Sigmoid colon (tissue), 7 donors: ENCODE data around the gene DHRS7. TPM values are rescaled to one million over a fixed set of nuclear protein-coding genes. Genes with fewer than 3 reads are reported as not detected.

Experiments used
- DNase-seq: peaks from one replicate; pipeline ENCODE4 v3.0.0-alpha.2; 2019
- H3K27ac ChIP-seq, 4 donors: fragments of 200-600 bp; sonication (generic); one replicate each; pipeline ENCODE4 v1.5.1; 2016 to 2019; ENCODE audit warnings: mild to moderate bottlenecking in 1 of 4
- H3K27me3 ChIP-seq, 3 donors: fragments of 200-600 bp; sonication (generic); one replicate each; pipeline ENCODE4 v1.5.1; 2019; ENCODE audit warnings: mild to moderate bottlenecking in 1 of 3
- H3K36me3 ChIP-seq, 4 donors: fragments of 200-600 bp; sonication (generic); one replicate each; pipeline ENCODE4 v1.5.1; 2016 to 2019
- H3K4me1 ChIP-seq, 4 donors: fragments of 200-600 bp; sonication (generic); one replicate each; pipeline ENCODE4 v1.5.1; 2017 to 2019
- H3K4me3 ChIP-seq, 4 donors: fragments of 200-600 bp; sonication (generic); one replicate each; pipeline ENCODE4 v1.5.1; 2017 to 2019; ENCODE audit warnings: mild to moderate bottlenecking in 2 of 4, moderate library complexity in 1 of 4
- H3K9me3 ChIP-seq, 4 donors: fragments of 200-600 bp in 3 of 4; sonication (generic) in 3 of 4; one replicate each; pipeline versions ENCODE4 v1.5.1 to v1.6.1; 2013 to 2019
- EP300 ChIP-seq, 4 donors: sonication (generic); formaldehyde crosslinking; IDR thresholded peaks; one replicate each; pipeline ENCODE4 v1.6.1; 2017; ENCODE audit warnings: antibody characterized with exemption in 4 of 4
- POLR2A ChIP-seq, 2 donors: fragments of 450-650 bp; IDR thresholded peaks; one replicate each; pipeline ENCODE4 v1.6.1; 2016; ENCODE audit warnings: antibody characterized with exemption in 2 of 2, mild to moderate bottlenecking in 2 of 2, moderate library complexity in 2 of 2
- POLR2AphosphoS5 ChIP-seq, 4 donors: sonication (generic); formaldehyde crosslinking; IDR thresholded peaks; one replicate each; pipeline ENCODE4 v1.6.1; 2017; ENCODE audit warnings: antibody characterized with exemption in 4 of 4
- WGBS, 2 donors: extraction: QIAGEN DNeasy Blood & Tissue Kit; methylation state at CpG; one replicate each; pipeline ENCODE4 v1.1.7; 2013; 5-methylcytosine and 5-hydroxymethylcytosine counted together
- intact Hi-C: fragments of 100-400 bp; cut with DNase I; formaldehyde crosslinking; loops from one replicate; pipeline ENCODE4 v1.15.1; 2023
- polyA plus RNA-seq, 3 donors: library from polyadenylated mRNA; stranded (reverse); fragments of 200-250 nt; gene quantifications; one replicate each; pipeline ENCODE4 v1.2.3, GENCODE V29; 2013
- total RNA-seq, 4 donors: library from RNA; depleted of rRNA; stranded (reverse); fragments of >200 nt; gene quantifications; one replicate each; pipeline ENCODE4 v1.1.0, GENCODE V29; 2016
- TF ChIP-seq, protein P1 (sequence below), 4 experiments: fragments of 450-650 bp in 3 of 4; fragments of 200-600 bp in 1 of 4; IDR thresholded peaks; one replicate each; pipeline ENCODE4 v1.5.1; 2016 to 2019; ENCODE audit warnings: antibody characterized with exemption in 4 of 4, mild to moderate bottlenecking in 3 of 4, moderate library complexity in 2 of 4
- donor health status: healthy with polysubstance abuse.
- donor health status: Bipolar disorder and iron deficiency.
- donor health status: healthy.

The DHRS7 gene
- total and polyA plus RNA-seq, 7 donors = 18.0 to 70.9 (median 49.2) TPM

DNA sequence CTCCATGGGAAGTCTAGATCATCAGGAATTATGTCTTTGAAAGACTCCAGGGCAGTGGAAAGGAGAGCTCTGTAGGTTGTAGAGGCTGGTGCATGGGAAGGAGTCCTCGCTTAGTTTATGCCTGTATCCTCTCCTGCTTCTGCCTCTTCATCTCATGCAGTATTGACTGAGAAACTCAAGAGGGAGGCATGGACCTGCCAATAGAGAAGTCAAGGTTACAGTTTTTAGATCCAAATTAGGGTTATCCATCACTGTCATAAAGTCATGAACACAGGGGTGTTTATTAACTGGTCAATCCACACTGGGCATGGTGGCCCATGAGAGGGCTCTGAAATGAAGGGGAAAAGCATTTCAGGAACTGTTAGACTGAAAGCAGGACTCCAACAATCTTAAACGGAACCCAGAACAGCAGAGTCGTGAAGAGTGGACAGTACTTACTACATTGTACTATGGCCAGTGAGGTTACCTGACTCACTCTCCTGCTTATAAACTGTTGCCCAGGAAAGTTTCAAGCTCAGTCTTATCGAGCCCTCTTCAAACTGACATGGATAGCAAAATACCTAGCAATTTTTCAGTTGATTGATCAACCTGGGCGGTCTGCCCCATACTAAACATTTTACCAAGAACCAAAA, 30.1 kb upstream of the DHRS7 start:
- TF ChIP-seq EP300 (IDR thresholded peaks at IDR 0.05) = no peak
- TF ChIP-seq POLR2AphosphoS5 (IDR thresholded peaks at IDR 0.05) = no peak
- no peak for TF ChIP-seq POLR2A (IDR thresholded peaks at IDR 0.05)
- TF ChIP-seq, protein P1, sequence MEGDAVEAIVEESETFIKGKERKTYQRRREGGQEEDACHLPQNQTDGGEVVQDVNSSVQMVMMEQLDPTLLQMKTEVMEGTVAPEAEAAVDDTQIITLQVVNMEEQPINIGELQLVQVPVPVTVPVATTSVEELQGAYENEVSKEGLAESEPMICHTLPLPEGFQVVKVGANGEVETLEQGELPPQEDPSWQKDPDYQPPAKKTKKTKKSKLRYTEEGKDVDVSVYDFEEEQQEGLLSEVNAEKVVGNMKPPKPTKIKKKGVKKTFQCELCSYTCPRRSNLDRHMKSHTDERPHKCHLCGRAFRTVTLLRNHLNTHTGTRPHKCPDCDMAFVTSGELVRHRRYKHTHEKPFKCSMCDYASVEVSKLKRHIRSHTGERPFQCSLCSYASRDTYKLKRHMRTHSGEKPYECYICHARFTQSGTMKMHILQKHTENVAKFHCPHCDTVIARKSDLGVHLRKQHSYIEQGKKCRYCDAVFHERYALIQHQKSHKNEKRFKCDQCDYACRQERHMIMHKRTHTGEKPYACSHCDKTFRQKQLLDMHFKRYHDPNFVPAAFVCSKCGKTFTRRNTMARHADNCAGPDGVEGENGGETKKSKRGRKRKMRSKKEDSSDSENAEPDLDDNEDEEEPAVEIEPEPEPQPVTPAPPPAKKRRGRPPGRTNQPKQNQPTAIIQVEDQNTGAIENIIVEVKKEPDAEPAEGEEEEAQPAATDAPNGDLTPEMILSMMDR (IDR thresholded peaks at IDR 0.05) = no peak
- H3K36me3 ChIP-seq = no peaks in the 10 kb centered on the region
- no peaks in the 10 kb centered on the region for H3K27me3 ChIP-seq
- H3K27ac ChIP-seq = no peak overlapping the region
- intact Hi-C loops = no loop called here
- no peak overlapping the region for H3K4me3 ChIP-seq
- H3K4me1 ChIP-seq = peaks cover 0 to 9% (median 1%) of the 10 kb centered on the region in 4 donors
- H3K9me3 ChIP-seq = peaks cover 0 to 5% (median 0%) of the 10 kb centered on the region in 4 donors
- DNase-seq = no peak
- whole genome bisulfite sequencing, 2 donors = 80 to 91% methylated on average over 5 of the region's 5 CpGs

DNA sequence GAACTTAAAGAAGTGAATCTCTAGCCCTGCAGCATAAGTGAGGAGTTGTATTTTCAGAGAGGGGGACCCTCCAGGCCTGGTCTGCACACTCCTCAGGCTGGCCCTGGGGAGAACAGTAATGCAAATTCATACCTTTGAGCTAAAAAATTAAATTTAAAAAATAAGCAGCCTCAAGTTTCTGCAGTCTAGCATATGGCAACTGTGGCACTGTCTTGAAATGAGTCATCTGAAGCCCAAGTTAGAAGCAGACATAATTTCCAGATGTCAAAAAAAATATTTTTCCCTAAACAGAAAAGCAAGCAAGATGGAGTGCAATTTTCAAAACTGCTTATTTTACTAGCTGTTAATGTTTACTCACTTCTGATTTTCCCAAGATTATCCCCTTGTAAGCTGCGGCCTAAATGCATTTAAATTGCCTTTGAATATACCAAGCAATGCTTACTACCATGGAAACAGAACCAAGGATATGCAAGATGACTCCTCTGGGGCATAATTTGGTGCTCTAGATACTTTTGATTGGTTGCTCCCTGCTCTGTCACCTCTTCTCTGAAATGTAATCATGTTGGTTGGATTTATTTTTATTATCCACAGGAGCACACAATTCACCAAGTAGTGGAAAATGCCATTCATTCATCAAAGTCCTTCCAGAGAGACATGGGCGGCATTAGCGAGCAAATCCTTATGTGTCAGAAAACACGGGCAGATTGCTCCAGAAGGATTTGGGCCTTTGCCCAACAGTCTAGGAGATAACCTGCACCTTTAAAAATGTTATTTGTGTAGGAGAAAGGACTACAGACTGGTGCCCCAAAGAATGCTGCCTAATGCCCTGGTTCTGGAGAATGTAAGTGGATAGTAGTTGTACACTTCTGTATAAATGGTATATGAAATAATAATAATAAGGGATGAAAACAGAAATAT, 25.0 kb upstream of the DHRS7 start:
- intact Hi-C loops = loop anchor here (5.0 kb wide), 1 partner anchor 372 kb away; no protein-coding TSS in a partner anchor
- WGBS, 2 donors = 72 to 88% methylated on average over 4 of the region's 4 CpGs

DNA sequence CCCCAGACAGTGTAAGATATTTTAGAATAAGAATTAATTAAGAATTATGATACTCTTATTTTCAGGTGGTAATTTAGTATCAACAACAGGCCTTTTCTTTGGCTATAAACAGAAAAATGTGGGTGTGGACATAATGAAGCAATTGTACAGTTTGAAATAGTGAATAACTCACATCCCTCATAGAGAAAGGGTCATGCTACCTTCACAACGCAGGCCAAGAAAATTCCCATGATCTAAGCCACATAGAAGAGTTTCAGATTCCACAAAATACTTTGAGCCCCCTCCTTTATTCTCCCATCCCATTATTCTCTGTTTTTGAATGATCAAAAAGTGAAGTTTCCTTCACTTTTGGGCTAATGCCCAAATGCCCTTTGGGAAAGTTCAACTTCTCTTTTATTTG, 23.5 kb upstream of the DHRS7 start:
- Histone ChIP-seq H3K27ac (no peak overlapping the region), H3K4me3 (no peak overlapping the region), H3K36me3 (no peaks in the 10 kb centered on the region), H3K9me3 (no peaks in the 10 kb centered on the region), H3K27me3 (no peaks in the 10 kb centered on the region), H3K4me1 (peaks cover 0 to 25% (median 9%) of the 10 kb centered on the region in 4 donors)
- no peak for TF ChIP-seq EP300 (IDR thresholded peaks at IDR 0.05)
- no peak for TF ChIP-seq POLR2AphosphoS5 (IDR thresholded peaks at IDR 0.05)
- no peak for TF ChIP-seq POLR2A (IDR thresholded peaks at IDR 0.05)
- TF ChIP-seq, protein P1 (IDR thresholded peaks at IDR 0.05) = no peak
- WGBS, 2 donors = 55 to 79% methylated on average over 1 of the region's 1 CpG
- DNase-seq = no peak
- intact Hi-C loops = loop anchor here (5.0 kb wide), 1 partner anchor 374 kb away; no protein-coding TSS in a partner anchor

More for the DNA sequence above, 25.0 kb upstream of the DHRS7 start:
- TF ChIP-seq POLR2AphosphoS5 (IDR thresholded peaks at IDR 0.05) (no peak), EP300 (IDR thresholded peaks at IDR 0.05) (no peak), POLR2A (IDR thresholded peaks at IDR 0.05) (no peak)
- TF ChIP-seq, protein P1 (IDR thresholded peaks at IDR 0.05) = no peak
- no peak for DNase-seq
- Histone ChIP-seq H3K27ac (no peak overlapping the region), H3K9me3 (no peaks in the 10 kb centered on the region), H3K36me3 (no peaks in the 10 kb centered on the region), H3K4me3 (no peak overlapping the region), H3K27me3 (no peaks in the 10 kb centered on the region), H3K4me1 (peaks cover 0 to 21% (median 7%) of the 10 kb centered on the region in 4 donors)

DNA sequence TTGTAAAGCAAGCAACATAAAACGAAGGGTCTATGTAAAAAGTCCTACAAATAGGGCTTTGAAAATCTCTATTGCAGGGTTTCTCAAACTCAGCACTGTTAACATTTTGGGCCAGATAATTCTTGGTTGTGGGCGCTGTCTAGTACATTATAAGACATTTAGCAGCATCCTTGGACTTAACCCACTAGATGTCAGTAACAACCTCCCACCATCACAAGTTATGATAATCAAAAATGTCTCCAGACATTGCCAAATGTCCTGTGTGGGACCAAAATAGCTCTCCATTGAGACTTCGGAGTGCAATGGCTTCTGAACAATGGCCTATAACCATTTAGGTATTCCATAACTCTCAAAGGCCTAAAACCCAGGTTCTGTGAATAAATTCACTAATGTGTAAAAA, 22.9 kb upstream of the DHRS7 start:
- Histone ChIP-seq H3K4me1 (peaks cover 0 to 30% (median 12%) of the 10 kb centered on the region in 4 donors), H3K27me3 (no peaks in the 10 kb centered on the region), H3K9me3 (no peaks in the 10 kb centered on the region), H3K27ac (no peak overlapping the region), H3K36me3 (no peaks in the 10 kb centered on the region), H3K4me3 (no peak overlapping the region)
- no peak for TF ChIP-seq POLR2A (IDR thresholded peaks at IDR 0.05)
- no peak for TF ChIP-seq POLR2AphosphoS5 (IDR thresholded peaks at IDR 0.05)
- TF ChIP-seq, protein P1 (IDR thresholded peaks at IDR 0.05) = no peak
- no peak for TF ChIP-seq EP300 (IDR thresholded peaks at IDR 0.05)
- 69 to 70% methylated on average over 3 of the region's 3 CpGs for WGBS, 2 donors
- no peak for DNase-seq
- intact Hi-C loops = loop anchor here (5.0 kb wide), 1 partner anchor 374 kb away; no protein-coding TSS in a partner anchor
